A549 treated with ZK216348 at 1 μM for 4 hours (cell line): ENCODE data around the gene TENM3. TPM values are rescaled to one million over a fixed set of nuclear protein-coding genes. Genes with fewer than 3 reads are reported as not detected.

Experiments used
- total RNA-seq: library from RNA; stranded (reverse); fragments of 200-300 nt; extraction: Qiagen RNA extraction; gene quantifications from 5 replicates; pipeline ENCODE4 v1.2.3, GENCODE V29; 2022; ENCODE audit warnings: low read depth

Gene TENM3
- 1.6 to 2.9 TPM (median 1.7 TPM) in 5 replicates for total RNA-seq

GRCh38 chr4:182243204-182243603, at the start of gene TENM3:
Gene TENM3, plus strand, starts transcription at chr4:182243402. Its CDS starts 80,619 bp downstream, at chr4:182324021.

